HepG2 (cell line): ENCODE data around the gene DPP3. TPM values are rescaled to one million over a fixed set of nuclear protein-coding genes. Genes with fewer than 3 reads are reported as not detected.

Source experiments
- ARNT2 ChIP-seq: sonication (generic); formaldehyde crosslinking; IDR thresholded peaks from 2 replicates; pipeline ENCODE4 v1.8.0; 2022; ENCODE audit warnings: mild to moderate bottlenecking, low read depth, missing genetic modification reagents, moderate library complexity
- HDAC6 ChIP-seq: fragments of 200-600 bp; sonication (generic); IDR thresholded peaks from 2 replicates; pipeline ENCODE4 v1.7.0; 2017; ENCODE audit warnings: mild to moderate bottlenecking, antibody characterized with exemption, low read length, low read depth
- HMG20B ChIP-seq: conservative IDR thresholded peaks from 2 replicates; pipeline ENCODE4 v1.6.1; 2016; ENCODE audit warnings: missing genetic modification reagents, missing compliant biosample characterization
- MTF2 ChIP-seq: sonication (generic); formaldehyde crosslinking; IDR thresholded peaks from 2 replicates; pipeline ENCODE4 v1.5.0; 2020; ENCODE audit warnings: missing genetic modification reagents, borderline replicate concordance
- SALL2 ChIP-seq: sonication (generic); formaldehyde crosslinking; IDR thresholded peaks from 2 replicates; pipeline ENCODE4 v1.8.1; 2023; ENCODE audit warnings: mild to moderate bottlenecking, missing genetic modification reagents, inconsistent platforms
- ZNF468 ChIP-seq: sonication (generic); formaldehyde crosslinking; IDR thresholded peaks from 2 replicates; pipeline ENCODE4 v1.8.0; 2022; ENCODE audit warnings: mild to moderate bottlenecking, moderate library complexity, missing genetic modification reagents
- ZNF567 ChIP-seq: sonication (generic); formaldehyde crosslinking; IDR thresholded peaks from 2 replicates; pipeline ENCODE4 v1.8.1; 2023; ENCODE audit warnings: mild to moderate bottlenecking, missing genetic modification reagents, borderline replicate concordance
- ZNF891 ChIP-seq: sonication (generic); formaldehyde crosslinking; IDR thresholded peaks from 2 replicates; pipeline ENCODE4 v1.5.0; 2020; ENCODE audit warnings: mild to moderate bottlenecking, missing genetic modification reagents
- polyA plus RNA-seq, 8 experiments: library from polyadenylated mRNA; depleted of rRNA in 3 of 8; stranded (reverse) in 7 of 8; unstranded in 1 of 8; fragments of >200 nt; fragmentation: Illumina TruSeq in 4 of 8; extraction: Trizol in 4 of 8; gene quantifications; 2 replicates each; pipeline versions ENCODE4 v1.2.1 to v1.2.3, GENCODE V29; 2011 to 2016; ENCODE audit warnings: low read depth in 4 of 8, missing spikeins in 1 of 8, mixed read lengths in 1 of 8; ENCODE audit not compliant: insufficient read depth in 1 of 8
- total RNA-seq, 5 experiments: library from RNA; depleted of rRNA; stranded (reverse); fragments of >200 nt; fragmentation: Illumina TruSeq; extraction: Trizol; gene quantifications; 2 replicates each; pipeline ENCODE4 v1.2.3, GENCODE V29; 2016; ENCODE audit warnings: low read depth in 1 of 5
- TF ChIP-seq, protein P1 (sequence below): sonication (generic); formaldehyde crosslinking; IDR thresholded peaks from 2 replicates; pipeline ENCODE4 v1.4.0; 2020; ENCODE audit warnings: missing genetic modification reagents, borderline replicate concordance
- TF ChIP-seq, protein P2 (sequence below): sonication (generic); formaldehyde crosslinking; conservative IDR thresholded peaks from 2 replicates; pipeline ENCODE4 v1.4.0; 2020; ENCODE audit warnings: missing genetic modification reagents
- TF ChIP-seq, protein P3 (sequence below): conservative IDR thresholded peaks from 2 replicates; pipeline ENCODE4 v1.6.1; 2018; ENCODE audit warnings: missing genetic modification reagents

Gene DPP3
- total and polyA plus RNA-seq, 2 of the 13 experiments (the other 11 are each of a cell fraction or from before 2014, with no cell fraction given): 38.4 to 59.8 TPM

DNA sequence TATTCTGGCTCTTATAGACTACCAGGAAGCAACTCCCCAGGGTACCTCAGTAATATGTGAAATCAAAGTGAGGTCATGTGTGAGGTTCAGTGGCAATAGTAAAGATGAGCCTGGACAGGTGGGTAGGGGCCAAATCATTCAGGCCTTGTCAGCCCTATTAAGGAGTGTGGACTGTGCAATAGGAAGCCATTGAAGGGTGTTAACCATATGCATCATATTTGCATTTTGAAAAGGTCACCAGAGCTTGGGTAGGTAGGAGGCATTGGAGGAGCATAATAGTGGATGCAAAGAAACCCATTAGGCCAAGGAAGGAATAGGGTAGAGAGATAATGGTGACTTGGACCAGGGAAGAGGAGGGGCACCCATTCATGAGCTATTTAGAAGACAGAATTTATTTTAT is 33.2 kb upstream of the DPP3 start (continued):
- TF ChIP-seq, protein P1, sequence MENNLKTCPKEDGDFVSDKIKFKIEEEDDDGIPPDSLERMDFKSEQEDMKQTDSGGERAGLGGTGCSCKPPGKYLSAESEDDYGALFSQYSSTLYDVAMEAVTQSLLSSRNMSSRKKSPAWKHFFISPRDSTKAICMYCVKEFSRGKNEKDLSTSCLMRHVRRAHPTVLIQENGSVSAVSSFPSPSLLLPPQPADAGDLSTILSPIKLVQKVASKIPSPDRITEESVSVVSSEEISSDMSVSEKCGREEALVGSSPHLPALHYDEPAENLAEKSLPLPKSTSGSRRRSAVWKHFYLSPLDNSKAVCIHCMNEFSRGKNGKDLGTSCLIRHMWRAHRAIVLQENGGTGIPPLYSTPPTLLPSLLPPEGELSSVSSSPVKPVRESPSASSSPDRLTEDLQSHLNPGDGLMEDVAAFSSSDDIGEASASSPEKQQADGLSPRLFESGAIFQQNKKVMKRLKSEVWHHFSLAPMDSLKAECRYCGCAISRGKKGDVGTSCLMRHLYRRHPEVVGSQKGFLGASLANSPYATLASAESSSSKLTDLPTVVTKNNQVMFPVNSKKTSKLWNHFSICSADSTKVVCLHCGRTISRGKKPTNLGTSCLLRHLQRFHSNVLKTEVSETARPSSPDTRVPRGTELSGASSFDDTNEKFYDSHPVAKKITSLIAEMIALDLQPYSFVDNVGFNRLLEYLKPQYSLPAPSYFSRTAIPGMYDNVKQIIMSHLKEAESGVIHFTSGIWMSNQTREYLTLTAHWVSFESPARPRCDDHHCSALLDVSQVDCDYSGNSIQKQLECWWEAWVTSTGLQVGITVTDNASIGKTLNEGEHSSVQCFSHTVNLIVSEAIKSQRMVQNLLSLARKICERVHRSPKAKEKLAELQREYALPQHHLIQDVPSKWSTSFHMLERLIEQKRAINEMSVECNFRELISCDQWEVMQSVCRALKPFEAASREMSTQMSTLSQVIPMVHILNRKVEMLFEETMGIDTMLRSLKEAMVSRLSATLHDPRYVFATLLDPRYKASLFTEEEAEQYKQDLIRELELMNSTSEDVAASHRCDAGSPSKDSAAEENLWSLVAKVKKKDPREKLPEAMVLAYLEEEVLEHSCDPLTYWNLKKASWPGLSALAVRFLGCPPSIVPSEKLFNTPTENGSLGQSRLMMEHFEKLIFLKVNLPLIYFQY (CRISPR knock-in tag): no peak
- TF ChIP-seq MTF2 (CRISPR knock-in tag) (no peak), ZNF567 (CRISPR knock-in tag) (no peak), HDAC6 (no peak), ARNT2 (CRISPR knock-in tag) (no peak), ZNF891 (CRISPR knock-in tag) (no peak), SALL2 (no peak), HMG20B (CRISPR knock-in tag) (no peak), ZNF468 (CRISPR knock-in tag) (no peak)
- TF ChIP-seq, protein P2, sequence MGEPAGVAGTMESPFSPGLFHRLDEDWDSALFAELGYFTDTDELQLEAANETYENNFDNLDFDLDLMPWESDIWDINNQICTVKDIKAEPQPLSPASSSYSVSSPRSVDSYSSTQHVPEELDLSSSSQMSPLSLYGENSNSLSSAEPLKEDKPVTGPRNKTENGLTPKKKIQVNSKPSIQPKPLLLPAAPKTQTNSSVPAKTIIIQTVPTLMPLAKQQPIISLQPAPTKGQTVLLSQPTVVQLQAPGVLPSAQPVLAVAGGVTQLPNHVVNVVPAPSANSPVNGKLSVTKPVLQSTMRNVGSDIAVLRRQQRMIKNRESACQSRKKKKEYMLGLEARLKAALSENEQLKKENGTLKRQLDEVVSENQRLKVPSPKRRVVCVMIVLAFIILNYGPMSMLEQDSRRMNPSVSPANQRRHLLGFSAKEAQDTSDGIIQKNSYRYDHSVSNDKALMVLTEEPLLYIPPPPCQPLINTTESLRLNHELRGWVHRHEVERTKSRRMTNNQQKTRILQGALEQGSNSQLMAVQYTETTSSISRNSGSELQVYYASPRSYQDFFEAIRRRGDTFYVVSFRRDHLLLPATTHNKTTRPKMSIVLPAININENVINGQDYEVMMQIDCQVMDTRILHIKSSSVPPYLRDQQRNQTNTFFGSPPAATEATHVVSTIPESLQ (CRISPR knock-in tag): no peak
- TF ChIP-seq, protein P3, sequence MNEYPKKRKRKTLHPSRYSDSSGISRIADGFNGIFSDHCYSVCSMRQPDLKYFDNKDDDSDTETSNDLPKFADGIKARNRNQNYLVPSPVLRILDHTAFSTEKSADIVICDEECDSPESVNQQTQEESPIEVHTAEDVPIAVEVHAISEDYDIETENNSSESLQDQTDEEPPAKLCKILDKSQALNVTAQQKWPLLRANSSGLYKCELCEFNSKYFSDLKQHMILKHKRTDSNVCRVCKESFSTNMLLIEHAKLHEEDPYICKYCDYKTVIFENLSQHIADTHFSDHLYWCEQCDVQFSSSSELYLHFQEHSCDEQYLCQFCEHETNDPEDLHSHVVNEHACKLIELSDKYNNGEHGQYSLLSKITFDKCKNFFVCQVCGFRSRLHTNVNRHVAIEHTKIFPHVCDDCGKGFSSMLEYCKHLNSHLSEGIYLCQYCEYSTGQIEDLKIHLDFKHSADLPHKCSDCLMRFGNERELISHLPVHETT: no peak
